Keratinocyte (primary cell): ENCODE measurements around the gene REEP6.

ENCODE experiments used
- EZH2 ChIP-seq: IDR thresholded peaks from one replicate; pipeline ENCODE4 v1.6.1; 2012; ENCODE audit warnings: inconsistent platforms, mild to moderate bottlenecking, low read length, moderate library complexity
- TF ChIP-seq, protein P1 (sequence below), 3 experiments: IDR thresholded peaks in 1 of 3; conservative IDR thresholded peaks in 1 of 3; optimal IDR thresholded peaks in 1 of 3; 2 replicates in 2 of 3; 3 replicates in 1 of 3; pipeline versions ENCODE3 to v1.5.1; 2011; ENCODE audit warnings: low read length in 3 of 3, mild to moderate bottlenecking in 3 of 3, moderate library complexity in 2 of 3, control low read depth in 1 of 3, inconsistent platforms in 1 of 3; ENCODE audit not compliant: insufficient read depth in 2 of 3; ENCODE audit errors: extremely low read depth in 1 of 3

DNA sequence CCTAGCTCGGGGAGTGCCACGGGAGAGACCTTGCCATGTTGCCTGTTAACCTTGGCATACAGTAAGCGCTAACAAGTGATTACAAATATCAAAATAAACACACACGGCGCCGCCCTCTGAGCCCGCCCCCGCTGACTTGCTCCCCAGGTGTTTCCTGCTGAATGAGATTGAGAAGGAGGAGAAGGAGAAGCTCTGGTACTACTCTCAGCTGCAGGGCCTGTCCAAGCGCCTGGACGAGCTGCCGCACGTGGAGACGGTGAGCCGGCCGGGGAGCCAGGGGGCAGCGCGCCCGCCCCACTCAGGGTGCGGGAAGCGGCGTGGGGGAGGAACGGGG is 36.0 kb upstream of the REEP6 start:
- TF ChIP-seq, protein P1, sequence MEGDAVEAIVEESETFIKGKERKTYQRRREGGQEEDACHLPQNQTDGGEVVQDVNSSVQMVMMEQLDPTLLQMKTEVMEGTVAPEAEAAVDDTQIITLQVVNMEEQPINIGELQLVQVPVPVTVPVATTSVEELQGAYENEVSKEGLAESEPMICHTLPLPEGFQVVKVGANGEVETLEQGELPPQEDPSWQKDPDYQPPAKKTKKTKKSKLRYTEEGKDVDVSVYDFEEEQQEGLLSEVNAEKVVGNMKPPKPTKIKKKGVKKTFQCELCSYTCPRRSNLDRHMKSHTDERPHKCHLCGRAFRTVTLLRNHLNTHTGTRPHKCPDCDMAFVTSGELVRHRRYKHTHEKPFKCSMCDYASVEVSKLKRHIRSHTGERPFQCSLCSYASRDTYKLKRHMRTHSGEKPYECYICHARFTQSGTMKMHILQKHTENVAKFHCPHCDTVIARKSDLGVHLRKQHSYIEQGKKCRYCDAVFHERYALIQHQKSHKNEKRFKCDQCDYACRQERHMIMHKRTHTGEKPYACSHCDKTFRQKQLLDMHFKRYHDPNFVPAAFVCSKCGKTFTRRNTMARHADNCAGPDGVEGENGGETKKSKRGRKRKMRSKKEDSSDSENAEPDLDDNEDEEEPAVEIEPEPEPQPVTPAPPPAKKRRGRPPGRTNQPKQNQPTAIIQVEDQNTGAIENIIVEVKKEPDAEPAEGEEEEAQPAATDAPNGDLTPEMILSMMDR (optimal IDR thresholded peaks at IDR 0.05 in 1 of 3, IDR thresholded peaks at IDR 0.05 in 1 of 3, conservative IDR thresholded peaks at IDR 0.05 in 1 of 3; ENCODE audit: extremely low read depth in 1 of 3, insufficient read depth in 2 of 3, low read length in 3 of 3), result no peak
- TF ChIP-seq EZH2, result no peak
